Measurements from ENCODE around the gene TTC19. TPM values are rescaled to one million over a fixed set of nuclear protein-coding genes. Genes with fewer than 3 reads are reported as not detected.
A peak's percentile ranks its signal among the peaks of the same experiment; 100 is the strongest.

TTC19 gene
- total RNA-seq, 1 donor from 2014 or later: 22.9 TPM

- Mint-ChIP-seq H3K9me3 (ENCODE audit: low read depth) (no peaks in the 10 kb centered on the region), H3K4me1 (ENCODE audit: low read depth) (peaks cover 50% of the 10 kb centered on the region), H3K27me3 (ENCODE audit: low read depth) (no peaks in the 10 kb centered on the region), H3K4me3 (ENCODE audit: unreplicated experiment) (no peak overlapping the region), H3K27ac (ENCODE audit: unreplicated experiment) (no peak overlapping the region), H3K36me3 (ENCODE audit: low read depth) (no peaks in the 10 kb centered on the region)
- TF ChIP-seq CTCF (IDR thresholded peaks at IDR 0.05): no peak
- DNase-seq (ENCODE audit: low spot score): no peak
These were observed 35.9 kb upstream of the TTC19 start for GRCh38 chr17:15963670-15964110.

GRCh38 chr17:15965528-15965927 lies 34.1 kb upstream of the TTC19 start:
- Mint-ChIP-seq H3K4me3 (ENCODE audit: unreplicated experiment) (peak overlapping the region; percentile 5), H3K27ac (ENCODE audit: unreplicated experiment) (peak overlapping the region; percentile 65)

GRCh38 chr17:15966183-15966878 lies 33.3 kb upstream of the TTC19 start:
- H3K4me3 Mint-ChIP-seq (ENCODE audit: unreplicated experiment): peak overlapping the region; percentile 41

More at GRCh38 chr17:15965528-15965927, 34.1 kb upstream of the TTC19 start:
- Mint-ChIP-seq H3K27me3 (ENCODE audit: low read depth) (no peaks in the 10 kb centered on the region), H3K36me3 (ENCODE audit: low read depth) (peaks cover 4% of the 10 kb centered on the region), H3K9me3 (ENCODE audit: low read depth) (no peaks in the 10 kb centered on the region), H3K4me1 (ENCODE audit: low read depth) (peaks cover 38% of the 10 kb centered on the region)
- TF ChIP-seq CTCF (IDR thresholded peaks at IDR 0.05): no peak
- DNase-seq (ENCODE audit: low spot score): no peak

GRCh38 chr17:15966879-15967248 lies 32.8 kb upstream of the TTC19 start:
- Mint-ChIP-seq H3K4me3 (ENCODE audit: unreplicated experiment) (peak overlapping the region; percentile 41), H3K4me1 (ENCODE audit: low read depth) (peaks cover 37% of the 10 kb centered on the region)

More at GRCh38 chr17:15966183-15966878, 33.3 kb upstream of the TTC19 start:
- no peaks in the 10 kb centered on the region for H3K27me3 Mint-ChIP-seq (ENCODE audit: low read depth)
- no peak for DNase-seq (ENCODE audit: low spot score)
- TF ChIP-seq CTCF (IDR thresholded peaks at IDR 0.05): no peak
- peaks cover 40% of the 10 kb centered on the region for H3K4me1 Mint-ChIP-seq (ENCODE audit: low read depth)
- H3K9me3 Mint-ChIP-seq (ENCODE audit: low read depth): no peaks in the 10 kb centered on the region
- peaks cover 4% of the 10 kb centered on the region for H3K36me3 Mint-ChIP-seq (ENCODE audit: low read depth)
- peak overlapping the region; percentile 82 for H3K27ac Mint-ChIP-seq (ENCODE audit: unreplicated experiment)

More at GRCh38 chr17:15966879-15967248, 32.8 kb upstream of the TTC19 start:
- peak overlapping the region; percentile 82 for H3K27ac Mint-ChIP-seq (ENCODE audit: unreplicated experiment)
- DNase-seq (ENCODE audit: low spot score): no peak
- no peaks in the 10 kb centered on the region for H3K27me3 Mint-ChIP-seq (ENCODE audit: low read depth)
- H3K36me3 Mint-ChIP-seq (ENCODE audit: low read depth): peaks cover 4% of the 10 kb centered on the region
- no peaks in the 10 kb centered on the region for H3K9me3 Mint-ChIP-seq (ENCODE audit: low read depth)
- TF ChIP-seq CTCF (IDR thresholded peaks at IDR 0.05): no peak
